ENCODE data around the gene NINJ1.

GRCh38 chr9:93121316-93122241 is 12.5 kb downstream of the NINJ1 start:
- TF ChIP-seq POLR2A (IDR thresholded peaks at IDR 0.05; ENCODE audit: control extremely low read depth in 1 of 2, low read depth in 2 of 2, low read length in 2 of 2) (no peak), EGR1 (IDR thresholded peaks at IDR 0.05; ENCODE audit: borderline replicate concordance, low read depth, low read length) (no peak), CTCF (IDR thresholded peaks at IDR 0.05; ENCODE audit: control extremely low read depth in 1 of 3, insufficient read depth in 1 of 3, low read depth in 1 of 3, low read length in 3 of 3) (no peak), JUN (IDR thresholded peaks at IDR 0.05; ENCODE audit: low read depth, low read length) (no peak), CHD2 (IDR thresholded peaks at IDR 0.05; ENCODE audit: low read length) (no peak)

Measured in H1 (cell line).